Measurements from ENCODE around the gene SMG9.

- TF ChIP-seq CTCF (IDR thresholded peaks at IDR 0.05) (no peak), POLR2AphosphoS5 (IDR thresholded peaks at IDR 0.05) (no peak)
Measured at GRCh38 chr19:43705729-43706128, 49.0 kb downstream of the SMG9 start.
